Erythroblast (primary cell): ENCODE measurements around the gene XCR1.

Experiments
- GATA1 ChIP-seq: IDR thresholded peaks from 2 replicates; pipeline ENCODE4 v1.6.1; 2011; ENCODE audit warnings: low read depth, mild to moderate bottlenecking, control low read depth, low read length, moderate library complexity
- POLR2A ChIP-seq: IDR thresholded peaks from 2 replicates; pipeline ENCODE4 v1.6.1; 2011; ENCODE audit warnings: mild to moderate bottlenecking, low read length

GRCh38 chr3:45980229-45980813 is 47.0 kb downstream of the XCR1 start:
- TF ChIP-seq POLR2A (no peak), GATA1 (no peak)
